NB4 (cell line): Measurements from ENCODE around the gene ACSF2.
A peak's percentile ranks its signal among the peaks of the same experiment; 100 is the strongest.

Experiments
- DNase-seq: peaks from one replicate; pipeline ENCODE4 v3.0.0; 2010; ENCODE audit warnings: low read depth
- H3K4me3 ChIP-seq: one replicate; pipeline ENCODE4 v1.5.1; 2011; ENCODE audit warnings: mild to moderate bottlenecking, low read depth, low read length, moderate library complexity
- MYC ChIP-seq: IDR thresholded peaks from 2 replicates; pipeline ENCODE4 v1.6.1; 2011; ENCODE audit warnings: low read depth, low read length
- POLR2A ChIP-seq: IDR thresholded peaks from 2 replicates; pipeline ENCODE4 v1.6.1; 2011; ENCODE audit warnings: mild to moderate bottlenecking; ENCODE audit not compliant: insufficient read length; ENCODE audit errors: extremely low read depth
- TF ChIP-seq, protein P1 (sequence below): IDR thresholded peaks from one replicate; pipeline ENCODE4 v1.5.1; 2012; ENCODE audit warnings: low read depth, low read length
- TF ChIP-seq, protein P2 (sequence below): IDR thresholded peaks from 2 replicates; pipeline ENCODE4 v1.6.1; 2011; ENCODE audit warnings: low read depth, low read length

The ACSF2 gene

DNA sequence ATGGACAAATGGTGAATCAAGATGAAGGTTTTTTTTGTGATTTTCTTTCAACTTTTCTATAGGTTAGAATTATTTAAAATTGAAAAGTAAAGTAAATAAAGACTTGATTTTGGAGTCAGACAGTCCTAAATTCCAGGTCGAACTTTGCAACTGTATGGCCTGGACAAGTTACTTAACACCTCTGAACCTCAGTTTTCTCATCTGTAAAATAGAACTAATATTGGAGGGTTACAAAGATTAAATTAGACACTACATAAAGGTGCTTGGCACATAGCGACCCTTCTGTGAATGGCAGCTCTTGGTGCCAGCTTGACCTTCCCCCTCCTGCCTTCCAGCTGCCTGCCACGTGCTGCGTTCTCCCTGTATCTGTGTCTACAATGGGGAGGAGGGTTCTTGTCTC lies 55.6 kb downstream of the ACSF2 start:
- TF ChIP-seq, protein P1, sequence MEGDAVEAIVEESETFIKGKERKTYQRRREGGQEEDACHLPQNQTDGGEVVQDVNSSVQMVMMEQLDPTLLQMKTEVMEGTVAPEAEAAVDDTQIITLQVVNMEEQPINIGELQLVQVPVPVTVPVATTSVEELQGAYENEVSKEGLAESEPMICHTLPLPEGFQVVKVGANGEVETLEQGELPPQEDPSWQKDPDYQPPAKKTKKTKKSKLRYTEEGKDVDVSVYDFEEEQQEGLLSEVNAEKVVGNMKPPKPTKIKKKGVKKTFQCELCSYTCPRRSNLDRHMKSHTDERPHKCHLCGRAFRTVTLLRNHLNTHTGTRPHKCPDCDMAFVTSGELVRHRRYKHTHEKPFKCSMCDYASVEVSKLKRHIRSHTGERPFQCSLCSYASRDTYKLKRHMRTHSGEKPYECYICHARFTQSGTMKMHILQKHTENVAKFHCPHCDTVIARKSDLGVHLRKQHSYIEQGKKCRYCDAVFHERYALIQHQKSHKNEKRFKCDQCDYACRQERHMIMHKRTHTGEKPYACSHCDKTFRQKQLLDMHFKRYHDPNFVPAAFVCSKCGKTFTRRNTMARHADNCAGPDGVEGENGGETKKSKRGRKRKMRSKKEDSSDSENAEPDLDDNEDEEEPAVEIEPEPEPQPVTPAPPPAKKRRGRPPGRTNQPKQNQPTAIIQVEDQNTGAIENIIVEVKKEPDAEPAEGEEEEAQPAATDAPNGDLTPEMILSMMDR, result no peak
- TF ChIP-seq MYC (no peak), POLR2A (no peak)
- TF ChIP-seq, protein P2, sequence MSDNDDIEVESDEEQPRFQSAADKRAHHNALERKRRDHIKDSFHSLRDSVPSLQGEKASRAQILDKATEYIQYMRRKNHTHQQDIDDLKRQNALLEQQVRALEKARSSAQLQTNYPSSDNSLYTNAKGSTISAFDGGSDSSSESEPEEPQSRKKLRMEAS, result no peak
- no peak for DNase-seq
- H3K4me3 ChIP-seq, result no peak overlapping the region

DNA sequence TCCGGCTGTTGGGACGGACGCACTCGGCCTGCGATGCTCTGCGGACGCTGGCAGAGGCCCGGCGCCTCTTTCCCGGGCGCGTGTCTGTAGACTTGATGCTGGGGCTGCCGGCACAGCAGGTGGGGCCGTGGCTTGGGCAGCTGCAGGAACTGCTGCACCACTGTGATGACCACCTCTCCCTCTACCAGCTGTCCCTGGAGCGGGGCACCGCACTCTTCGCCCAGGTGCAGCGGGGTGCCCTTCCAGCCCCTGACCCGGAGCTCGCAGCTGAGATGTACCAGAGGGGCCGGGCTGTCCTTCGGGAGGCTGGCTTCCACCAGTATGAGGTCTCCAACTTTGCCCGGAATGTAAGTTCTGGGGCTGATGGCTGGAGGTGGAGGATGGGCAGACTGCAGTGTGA lies 56.1 kb downstream of the ACSF2 start:
- TF ChIP-seq POLR2A (no peak), MYC (no peak)
- TF ChIP-seq, protein P2, result no peak
- TF ChIP-seq, protein P1, result no peak
- DNase-seq, result no peak
- H3K4me3 ChIP-seq, result no peak overlapping the region

DNA sequence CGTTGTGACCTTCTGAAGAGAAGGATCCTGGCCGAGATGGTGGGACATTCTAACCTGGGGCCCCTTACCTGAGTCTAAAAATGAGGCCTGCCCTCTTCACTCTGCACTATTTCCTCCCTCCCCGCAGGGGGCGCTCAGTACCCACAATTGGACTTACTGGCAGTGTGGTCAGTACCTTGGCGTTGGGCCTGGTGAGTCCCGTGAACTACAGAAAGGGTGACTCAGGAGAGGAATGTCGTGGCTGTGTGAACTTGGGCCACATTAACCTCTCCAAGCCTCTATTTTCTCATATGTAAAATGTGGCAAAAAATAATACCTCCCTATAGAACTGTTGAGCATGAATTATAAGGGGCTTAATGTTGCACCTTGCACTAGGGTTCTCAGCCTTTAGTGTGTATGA lies 56.5 kb downstream of the ACSF2 start:
- no peak overlapping the region for H3K4me3 ChIP-seq
- TF ChIP-seq POLR2A (no peak), MYC (peak; percentile 21; the same call in 1 of the 2 replicates)
- TF ChIP-seq, protein P1, result peak; percentile 79
- DNase-seq, result peak; percentile 80

DNA sequence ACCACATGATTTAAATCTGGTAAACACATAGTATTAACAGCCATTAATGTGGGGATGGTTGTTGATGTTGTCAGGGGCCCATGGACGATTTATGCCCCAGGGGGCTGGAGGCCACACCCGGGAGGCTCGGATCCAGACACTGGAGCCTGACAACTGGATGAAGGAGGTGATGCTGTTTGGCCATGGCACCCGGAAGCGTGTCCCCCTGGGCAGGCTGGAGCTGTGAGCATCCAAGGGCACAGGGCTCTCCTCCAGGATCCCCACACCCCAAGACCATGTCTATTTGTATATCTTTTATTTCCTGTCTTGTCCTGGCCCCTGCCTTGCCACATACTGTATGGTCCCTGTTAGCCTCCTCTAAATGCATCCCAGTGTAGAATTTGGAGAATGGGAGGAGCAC lies 57.2 kb downstream of the ACSF2 start:
- DNase-seq, result no peak
- no peak overlapping the region for H3K4me3 ChIP-seq

DNA sequence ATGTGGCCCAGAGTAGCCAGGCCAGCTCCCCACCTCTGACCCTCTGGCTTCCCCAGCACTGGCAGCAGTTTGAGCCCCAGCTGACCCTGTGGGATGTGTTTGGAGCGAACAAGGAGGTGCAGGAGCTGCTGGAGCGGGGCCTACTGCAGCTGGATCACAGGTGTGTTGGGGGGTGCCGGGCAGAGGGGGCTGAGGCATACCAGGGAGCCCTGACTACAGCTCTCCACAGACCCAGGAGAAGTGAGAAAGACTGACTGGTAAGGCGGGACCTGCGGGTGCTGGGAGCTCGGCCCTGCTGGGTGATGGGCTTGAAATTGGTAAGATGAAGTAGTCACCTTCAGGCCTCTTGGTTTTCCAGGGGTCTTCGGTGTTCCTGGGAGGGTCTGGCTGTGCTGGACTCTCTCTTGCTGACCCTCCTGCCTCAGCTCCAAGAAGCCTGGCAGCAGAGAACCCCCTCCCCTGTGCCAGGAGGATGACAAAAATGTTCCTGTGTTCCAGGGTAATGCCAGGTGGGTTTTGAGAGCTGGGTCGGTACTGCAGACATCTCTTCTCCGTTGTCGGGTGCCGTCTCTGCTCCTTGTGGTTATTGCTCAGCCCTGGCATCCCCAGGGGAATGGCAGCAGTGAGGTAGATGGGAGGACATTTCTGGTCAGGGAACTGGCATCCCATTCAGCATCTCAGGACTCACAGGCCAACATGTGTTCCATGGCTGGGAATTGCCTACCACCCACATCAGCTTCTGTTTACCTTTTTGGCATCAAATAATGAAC lies 58.6 kb downstream of the ACSF2 start:
- H3K4me3 ChIP-seq, result no peak overlapping the region
- TF ChIP-seq, protein P2, result no peak
- TF ChIP-seq POLR2A, result no peak
- TF ChIP-seq, protein P1, result no peak
- no peak for TF ChIP-seq MYC
- no peak for DNase-seq

More for the DNA sequence above, 57.2 kb downstream of the ACSF2 start:
- TF ChIP-seq, protein P2, result no peak
- TF ChIP-seq POLR2A (no peak), MYC (no peak)
- TF ChIP-seq, protein P1, result no peak
